NCI-H345 (cell line): Measurements from ENCODE around the gene OLFM2.
"Not testable (repeated sequence)": the region's sequence is repeated elsewhere in the genome, so short reads cannot be mapped to it uniquely, and the experiment has no call there.

Experiments
- DNase-seq: peaks from one replicate; lab custom pipeline; 2025; lab: John Stamatoyannopoulos, UW

Gene OLFM2

DNA sequence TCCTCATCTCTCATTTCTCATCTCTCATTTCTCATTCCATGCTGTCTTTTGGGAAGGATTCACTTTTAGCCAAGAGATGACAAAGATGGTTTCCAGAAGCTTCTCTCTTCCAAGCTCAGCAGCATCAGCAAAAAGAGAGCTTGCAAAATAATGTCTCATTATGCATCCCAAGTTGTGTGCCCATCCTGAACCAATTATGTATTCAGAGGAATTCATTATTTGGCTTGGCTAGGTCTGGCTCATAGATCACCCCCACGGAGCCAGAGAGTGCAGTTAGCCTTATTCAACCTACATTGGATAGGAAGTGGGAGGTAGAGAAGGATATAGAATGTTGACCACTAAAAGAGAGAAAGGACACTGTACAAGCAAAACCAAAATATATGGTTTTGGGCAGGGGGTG, 5.4 kb upstream of the OLFM2 start:
- no peak for DNase-seq

DNA sequence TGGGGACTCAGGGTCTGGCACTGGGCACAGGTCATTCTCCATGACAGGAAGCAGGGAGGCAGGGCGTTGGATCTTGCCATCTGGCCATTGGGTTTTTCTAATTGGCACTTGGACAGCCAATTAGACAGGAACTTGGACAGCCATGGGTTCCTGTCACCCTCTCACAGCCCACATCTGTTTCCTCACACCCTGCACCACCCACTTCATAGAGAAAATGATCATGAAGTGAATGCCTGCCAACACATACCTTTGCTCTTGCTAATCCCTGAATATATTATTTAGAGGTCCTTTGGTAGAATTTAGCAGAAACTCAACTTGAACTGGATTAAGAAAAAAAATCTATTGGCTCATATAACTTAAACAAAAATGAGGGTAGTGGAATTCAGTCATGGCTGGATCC, 4.9 kb upstream of the OLFM2 start:
- DNase-seq: no peak

DNA sequence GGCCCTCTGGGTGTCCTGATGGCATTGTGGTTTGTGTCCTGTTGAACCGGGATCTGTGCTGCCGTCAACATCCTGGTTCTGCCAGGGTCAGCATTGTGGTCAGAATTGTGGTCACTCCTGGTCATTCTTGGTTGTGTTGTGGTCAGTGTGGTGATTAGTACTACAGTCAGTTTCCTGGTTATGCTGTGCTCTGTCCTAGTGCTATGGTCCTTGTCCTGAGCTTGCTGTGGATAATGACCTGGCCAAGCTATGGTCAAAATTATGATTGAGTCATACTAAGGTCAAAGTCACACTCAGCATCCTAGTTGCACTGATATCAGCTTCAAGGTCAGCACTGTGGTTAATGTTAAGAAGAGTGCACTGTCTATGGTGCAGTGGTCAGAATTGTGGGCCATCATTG, 4.5 kb upstream of the OLFM2 start:
- no peak for DNase-seq

DNA sequence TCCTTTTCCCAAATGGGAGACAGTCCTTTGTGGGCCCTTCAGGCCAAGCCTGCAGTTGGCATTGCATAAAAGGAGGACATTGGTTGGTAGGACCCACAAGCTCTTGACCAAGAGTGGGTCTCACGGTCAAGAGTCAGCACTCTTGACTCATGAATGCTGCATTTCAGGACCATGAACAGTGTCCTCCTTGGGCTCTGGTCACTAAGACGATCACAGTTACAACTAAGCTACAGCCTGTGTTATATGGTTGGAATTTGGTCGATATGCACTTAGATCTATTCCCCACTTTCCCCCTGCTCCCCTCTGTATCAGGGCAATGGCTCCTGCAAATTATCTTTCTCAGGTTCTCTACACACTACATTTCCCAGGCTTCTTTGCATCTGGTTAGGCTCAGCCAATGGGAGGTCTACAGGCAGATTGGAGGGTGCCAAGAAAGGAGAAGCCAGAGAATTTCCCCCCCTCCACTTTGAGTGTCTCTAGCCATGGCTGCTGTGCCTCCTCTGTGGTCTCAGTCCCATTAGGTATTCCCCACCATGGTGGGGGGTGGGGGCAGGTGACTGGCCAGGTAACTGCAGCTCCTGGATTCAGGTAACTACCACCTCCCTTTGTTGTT, 3.1 kb upstream of the OLFM2 start:
- no peak for DNase-seq

DNA sequence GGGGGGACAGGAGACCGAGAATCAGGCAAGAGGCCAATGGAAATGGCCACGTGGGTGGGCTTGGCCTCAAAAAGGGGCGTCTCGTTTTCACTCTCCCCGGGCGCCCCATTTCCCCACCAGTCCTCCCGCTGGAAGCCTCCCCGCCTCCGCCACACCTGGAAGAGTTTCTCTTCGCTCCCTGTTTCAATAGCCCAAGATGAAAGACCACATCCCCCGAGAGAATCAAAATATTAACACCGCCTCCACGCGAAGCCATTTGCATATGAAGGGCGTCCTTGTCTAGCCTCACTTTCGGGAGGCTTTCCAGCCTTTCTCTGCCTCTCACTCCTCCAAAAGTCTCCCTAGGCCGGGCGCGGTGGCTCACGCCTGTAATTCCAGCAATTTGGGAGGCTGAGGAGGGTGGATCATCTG, 691 bp upstream of the OLFM2 start:
- DNase-seq: no peak

DNA sequence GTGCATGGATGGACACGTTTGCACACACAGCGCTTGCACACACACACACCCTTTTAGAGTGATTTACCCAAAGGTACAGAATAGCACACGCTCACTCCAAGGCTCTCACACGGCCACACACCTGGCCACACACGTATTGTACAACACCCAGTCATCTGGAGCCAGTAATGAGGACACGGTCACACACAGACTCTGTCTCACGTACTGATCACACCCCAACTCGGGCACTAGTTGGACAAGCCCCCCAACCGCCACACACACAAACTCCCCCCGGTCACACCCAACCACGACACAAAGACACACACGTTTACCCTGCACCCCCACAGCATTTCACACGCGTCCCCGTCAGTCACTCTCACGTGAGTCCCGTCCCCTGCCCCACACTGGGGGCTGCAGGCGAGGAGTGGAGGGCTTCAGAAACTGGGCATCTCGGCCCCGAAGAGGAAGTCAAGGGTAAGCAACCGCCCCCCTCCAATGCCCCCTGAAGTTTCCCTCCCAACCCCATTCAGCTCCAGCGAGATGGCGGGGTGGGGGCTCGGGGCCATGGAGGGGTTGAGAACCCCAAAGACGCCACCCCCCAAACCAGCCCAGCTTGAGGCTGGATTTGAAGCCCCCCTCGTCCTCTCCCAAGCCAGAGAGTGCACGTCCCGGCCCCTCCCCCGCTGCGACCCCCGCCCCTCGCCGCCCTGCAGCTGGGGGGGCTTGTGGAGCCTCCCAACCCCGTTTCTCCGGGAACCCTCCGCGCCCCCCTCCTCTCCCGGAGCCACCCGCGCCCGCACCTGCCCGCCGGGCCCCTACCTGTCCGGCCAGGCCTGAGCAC, 599 bp downstream of the OLFM2 start:
- DNase-seq: no peak

DNA sequence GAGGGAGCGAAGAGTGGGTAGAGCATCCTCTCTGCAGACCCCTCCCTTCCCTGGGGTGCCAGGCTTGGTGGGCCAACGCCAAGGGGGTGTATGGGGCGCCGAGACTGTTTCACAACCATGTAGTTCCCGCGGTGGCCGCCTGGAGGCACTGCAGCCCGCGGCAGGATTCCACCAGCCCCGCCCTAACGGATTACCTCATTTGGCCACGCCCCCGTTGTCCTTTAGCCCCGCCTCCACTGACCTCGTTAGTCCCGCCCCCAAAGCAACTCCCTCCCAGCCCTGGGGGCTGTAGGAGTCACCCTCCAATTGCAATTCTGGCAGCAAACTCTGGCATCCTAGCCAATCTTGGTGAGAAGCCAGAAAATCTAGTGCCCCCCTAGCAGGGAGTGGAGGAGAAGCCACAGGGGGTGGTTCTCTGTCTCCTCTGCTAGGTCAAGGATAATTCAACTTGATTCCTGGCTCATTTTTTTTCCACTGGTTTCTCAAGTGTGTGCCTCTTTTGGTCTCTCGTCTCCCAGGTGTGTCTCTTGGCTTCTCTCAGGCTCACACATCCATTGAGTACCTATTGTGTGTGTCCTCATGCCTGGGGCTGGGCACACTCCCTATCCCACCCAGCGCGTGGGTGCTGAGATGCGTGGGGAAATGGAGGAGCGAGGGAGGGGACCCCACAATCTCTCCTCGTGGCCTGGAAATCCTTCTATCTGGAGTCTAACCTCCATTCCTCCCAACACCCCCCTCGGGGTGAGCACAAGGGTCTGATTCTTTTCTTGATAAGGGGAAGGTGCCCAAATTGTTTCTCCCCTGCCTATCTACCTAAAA, 2.0 kb downstream of the OLFM2 start:
- peak; percentile 47 for DNase-seq

DNA sequence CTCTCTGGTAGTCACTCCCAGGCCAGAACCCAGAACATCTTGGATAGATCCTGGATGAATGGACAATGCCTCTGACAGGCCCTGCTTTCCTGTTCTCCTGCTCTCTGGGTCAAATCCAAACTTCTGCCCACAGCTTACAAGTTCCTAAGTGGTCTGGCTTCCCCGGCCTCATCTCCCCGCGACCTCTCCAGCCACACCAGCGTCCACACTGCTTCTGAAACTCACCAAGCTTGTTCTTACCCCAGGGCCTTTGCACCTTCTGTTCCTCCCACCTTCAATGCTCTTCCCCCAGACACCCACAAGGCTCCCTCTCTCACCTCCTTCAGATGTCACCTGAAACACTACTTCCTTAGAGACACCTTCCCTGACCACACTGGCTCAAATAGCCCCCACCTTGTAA, 3.5 kb downstream of the OLFM2 start:
- DNase-seq: no peak

DNA sequence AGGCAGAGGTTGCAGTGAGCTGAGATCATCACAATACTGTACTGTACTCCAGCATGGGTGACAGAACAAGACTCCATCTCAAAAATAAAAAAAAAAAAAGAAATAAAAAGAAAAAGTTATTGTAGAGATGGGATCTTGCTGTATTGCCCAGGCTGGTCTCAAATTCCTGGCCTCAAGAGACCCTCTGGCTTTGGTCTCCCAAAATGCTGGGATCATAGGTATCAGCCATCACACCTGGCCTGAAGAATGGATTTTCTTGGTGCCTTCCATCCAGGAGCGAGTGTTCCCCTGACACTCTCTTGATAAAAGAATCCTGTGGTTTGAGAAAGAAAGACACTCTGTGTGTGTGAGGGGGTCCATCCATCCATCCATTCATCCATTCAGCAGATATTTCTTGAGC, 4.7 kb downstream of the OLFM2 start:
- no peak for DNase-seq

DNA sequence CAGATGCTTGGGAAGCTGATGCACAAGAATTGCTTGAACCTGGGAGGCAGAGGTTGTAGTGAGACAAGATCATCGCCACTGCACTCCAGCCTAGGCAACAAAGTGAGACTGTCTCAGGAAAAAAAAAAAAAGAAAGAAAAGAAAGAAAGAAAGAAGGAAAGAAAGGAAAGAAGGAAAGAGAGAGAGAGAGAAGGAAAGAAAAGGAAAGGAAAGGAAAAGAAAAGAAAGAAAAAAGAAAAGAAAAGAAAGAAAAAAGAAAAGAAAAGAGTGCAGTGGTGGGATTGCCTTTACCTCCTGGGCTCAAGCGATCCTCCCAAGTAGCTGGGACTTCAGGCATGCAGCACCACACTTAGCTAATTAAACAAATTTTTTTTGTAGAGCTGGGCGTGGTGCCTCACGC, 12.9 kb downstream of the OLFM2 start:
- no peak for DNase-seq

DNA sequence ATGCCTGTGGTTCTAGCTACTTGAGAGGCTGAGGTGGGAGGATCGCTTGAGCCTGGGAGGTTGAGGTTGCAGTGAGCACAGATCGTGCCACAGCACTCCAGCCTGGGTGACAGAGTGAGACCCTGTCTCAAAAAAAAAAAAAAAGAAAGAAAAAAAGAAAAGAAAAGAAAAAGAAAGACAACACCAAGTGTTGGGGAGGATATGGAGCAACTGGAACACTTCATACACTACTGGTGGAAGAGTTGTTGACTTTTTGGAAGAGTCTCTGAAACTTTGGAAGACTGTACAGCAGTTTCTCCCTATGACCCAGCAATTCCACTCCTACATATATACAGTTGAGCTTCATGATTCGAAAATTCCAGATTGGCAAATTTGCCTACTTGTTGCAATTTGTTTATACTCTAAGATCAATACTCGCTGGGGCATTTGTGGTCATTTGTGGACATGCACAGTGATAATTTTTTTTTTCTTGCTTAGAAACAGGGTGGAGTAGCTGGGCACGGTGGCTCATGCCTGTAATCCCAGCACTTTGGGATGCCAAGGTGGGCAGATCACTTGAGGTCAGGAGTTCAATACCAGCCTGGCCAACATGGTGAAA, 13.4 kb downstream of the OLFM2 start:
- not testable (repeated sequence) for DNase-seq

DNA sequence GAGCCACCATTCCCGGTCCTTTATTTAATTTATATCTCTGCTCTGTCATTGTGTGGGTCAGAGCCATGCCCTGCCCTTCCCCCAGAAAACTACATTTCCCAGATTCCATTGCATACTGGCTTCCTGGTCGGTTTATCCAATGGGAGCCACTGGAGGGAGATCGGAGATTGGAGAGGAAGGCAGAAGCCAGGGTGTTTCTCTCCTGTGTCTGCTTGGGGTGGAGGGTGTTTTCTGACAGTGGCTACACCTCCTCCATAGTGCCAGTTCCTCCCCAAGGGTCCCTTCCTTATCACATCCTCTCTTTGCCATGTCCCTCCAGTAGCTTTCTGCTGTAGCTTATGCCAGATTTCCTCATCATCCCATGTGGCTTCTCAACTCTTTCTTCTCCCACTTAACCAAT, 19.0 kb downstream of the OLFM2 start:
- DNase-seq: peak; percentile 8

DNA sequence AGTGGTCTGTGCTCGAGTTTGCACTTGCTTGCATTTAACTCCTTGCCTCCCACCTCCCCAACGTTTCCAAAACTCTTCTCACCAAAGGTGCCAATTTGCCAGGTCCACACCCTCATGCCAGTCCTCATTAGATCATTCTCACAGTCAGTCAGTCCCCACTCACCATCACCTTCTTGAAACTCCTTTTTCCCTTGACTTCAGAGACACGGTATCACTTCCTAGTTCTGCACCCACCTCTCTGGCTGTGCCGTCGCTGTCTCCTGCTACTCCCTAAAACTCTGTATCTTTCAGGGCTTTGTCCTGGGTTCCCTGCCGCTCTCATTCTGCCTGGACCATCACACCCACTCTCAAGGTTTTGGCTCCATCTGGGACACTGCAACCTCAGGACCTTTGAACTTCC, 19.6 kb downstream of the OLFM2 start:
- no peak for DNase-seq

DNA sequence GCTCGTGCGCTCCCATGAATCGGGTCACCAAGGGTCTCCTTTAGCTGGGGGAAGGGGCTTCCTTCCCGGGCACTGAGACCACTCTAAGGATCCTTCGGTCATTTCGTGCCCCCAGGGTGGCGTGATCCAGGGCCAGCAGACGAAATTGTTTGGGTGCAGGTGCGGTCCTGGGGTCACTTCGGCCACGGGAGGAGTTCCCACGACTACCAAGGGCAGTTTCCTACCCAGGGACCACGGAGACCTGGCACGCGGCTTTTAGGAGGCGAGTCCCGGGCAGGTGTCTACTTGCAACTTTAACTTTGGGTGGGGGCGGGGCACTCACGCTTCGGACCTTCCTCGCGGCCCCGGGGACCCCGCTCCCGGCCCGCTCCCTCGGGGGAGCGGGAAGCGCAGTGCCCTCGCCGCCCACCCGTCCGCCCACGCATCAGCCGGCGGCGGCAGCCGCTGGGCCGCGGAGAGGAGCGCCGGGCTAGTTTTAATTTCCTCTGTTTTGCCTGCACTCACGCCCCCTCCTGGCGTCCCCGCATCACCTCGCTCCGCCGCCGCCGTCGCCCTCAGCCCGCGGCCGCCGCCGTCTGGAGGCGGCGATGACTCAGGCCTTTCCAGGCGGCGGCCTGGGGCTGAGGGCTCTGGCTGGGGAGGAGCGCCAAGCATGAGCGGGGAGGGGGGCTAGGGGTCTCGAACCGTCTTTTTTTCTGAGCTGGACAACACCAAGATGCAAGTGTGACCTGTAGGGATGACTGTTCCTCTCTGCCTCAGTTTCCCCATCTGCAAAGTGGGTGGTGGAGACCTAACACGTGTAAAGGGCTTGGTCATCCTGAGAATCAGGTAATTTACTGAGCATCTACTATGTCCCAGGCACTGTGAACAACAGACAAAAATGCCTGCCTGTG, 21.8 kb downstream of the OLFM2 start:
- DNase-seq: peak; percentile 62

DNA sequence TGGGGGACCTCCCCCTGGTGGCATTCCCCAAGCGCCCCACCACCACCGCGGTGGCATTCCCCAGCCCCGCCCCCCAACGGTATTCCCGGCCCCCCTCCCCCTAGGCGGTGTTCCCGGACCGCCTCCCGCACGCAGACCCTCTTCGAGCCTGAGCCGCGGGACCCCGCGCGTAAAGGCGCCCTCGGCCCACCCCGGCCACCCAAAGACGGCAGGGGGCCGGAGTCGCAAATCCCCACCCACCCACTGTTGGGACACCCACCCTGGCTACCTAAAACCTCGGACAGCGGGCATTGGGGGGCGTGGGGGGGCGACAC, 22.4 kb downstream of the OLFM2 start:
- no peak for DNase-seq

DNA sequence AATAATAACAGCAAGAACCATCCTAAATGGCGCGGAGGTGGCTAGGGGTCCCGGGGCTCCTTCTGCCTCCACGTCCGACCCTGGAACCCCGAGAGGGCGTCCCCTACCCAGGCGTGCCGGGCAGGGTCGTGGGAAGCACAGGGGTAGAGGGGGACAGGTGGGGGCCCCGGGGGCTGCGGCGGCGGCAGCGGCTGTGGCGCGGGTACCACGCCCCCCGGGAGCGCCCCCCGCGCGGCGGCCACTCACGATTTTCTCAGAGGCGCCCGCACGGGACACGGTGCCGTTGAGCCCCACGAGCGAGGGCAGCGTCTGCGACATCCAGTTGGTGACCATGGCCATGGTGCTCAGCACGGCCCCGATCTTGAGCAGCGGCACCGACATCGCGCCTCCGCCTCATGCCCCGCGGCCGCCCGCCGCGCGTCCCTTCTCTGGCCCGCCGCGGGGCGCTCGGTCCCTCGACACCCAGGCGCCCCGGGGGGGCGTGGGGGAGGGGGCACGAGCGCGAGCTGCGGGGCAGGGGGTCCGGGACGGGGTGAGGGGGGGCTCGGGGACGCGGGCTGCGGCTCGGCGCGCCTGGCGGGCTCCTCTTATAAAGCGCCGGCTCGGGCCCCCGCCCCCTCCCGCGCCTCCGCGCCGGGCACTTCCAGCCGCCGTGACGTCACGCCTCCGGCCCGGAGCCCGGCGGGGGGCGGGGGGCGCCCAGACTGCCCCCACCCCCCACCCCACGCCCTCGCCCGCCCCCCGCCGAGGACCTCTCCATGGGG, 22.9 kb downstream of the OLFM2 start:
- DNase-seq: no peak

DNA sequence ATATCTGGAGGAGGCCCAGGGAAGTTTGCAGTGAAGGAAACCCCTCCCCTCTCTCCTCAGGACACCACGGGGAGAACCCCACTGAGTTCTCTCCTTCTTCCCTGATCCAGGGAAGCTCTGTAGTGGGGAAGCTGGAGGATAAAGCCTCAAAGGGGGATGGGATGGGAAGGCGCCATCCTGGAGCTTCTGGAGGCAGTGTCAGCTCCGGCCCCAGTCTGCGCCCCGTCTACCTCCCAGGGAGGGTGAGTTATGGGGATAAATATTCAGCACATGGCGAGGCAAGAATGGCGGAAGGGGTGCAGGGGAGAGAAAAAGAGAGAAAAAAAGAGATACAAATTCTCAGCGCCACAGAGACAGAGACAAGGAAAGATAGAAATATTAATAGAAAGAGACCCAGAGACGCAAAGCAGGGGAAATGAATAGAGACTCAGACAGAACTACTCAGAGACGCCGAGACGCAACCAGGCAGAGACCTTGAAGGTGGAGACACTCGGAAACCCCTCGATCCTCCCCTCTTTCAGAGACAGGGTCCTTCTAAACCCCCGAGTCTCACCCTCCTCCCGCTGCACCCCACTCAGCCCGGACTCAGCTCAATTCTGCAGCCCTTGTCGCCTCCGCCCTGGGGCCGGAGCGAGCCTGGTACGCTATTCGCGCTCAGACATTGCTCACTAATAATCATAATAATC, 23.6 kb downstream of the OLFM2 start:
- no peak for DNase-seq

DNA sequence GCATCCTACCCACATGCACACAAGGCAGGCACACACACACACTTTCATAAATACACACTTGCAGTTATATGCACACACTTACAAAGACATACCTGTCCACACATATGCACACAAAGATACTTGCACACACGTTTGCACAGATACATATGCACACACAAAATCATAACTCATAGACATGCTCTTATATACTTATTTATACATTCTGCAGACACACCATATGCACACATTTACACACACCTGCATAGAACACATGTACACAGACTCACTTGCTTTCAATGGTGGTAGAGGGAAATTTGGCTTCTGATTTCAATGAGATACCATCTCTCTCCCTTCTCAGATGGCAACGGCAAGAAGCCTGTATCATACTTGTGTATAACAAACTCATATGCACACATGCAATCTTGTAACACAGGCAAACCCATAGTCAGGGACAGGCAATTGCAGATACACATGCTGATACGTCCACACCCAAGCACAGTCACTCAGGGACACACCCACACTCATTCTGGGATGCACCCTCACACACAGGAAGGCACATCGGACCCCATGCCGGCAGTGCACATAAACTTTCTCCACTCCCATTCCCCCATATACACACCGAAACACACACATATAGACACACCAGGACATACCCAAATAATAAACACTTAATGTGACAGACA, 24.7 kb downstream of the OLFM2 start:
- DNase-seq: no peak

DNA sequence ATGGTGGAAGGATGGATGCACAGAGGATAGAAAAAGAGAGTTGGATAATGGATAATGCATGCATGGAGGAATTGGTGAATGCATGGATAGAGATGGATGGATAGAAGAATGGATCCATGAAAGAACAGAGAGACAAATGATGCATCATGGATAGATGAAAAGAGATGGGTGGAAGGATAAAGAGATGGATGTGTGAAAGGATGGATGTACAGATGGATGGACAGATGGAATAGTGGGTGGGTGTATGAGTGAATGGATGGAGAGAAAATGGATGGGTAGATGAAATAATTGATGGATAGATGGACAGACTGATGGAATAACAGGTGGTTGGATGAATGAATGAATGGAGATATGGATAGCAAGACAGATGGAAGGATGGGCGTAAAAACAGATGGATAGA, 25.7 kb downstream of the OLFM2 start:
- no peak for DNase-seq

DNA sequence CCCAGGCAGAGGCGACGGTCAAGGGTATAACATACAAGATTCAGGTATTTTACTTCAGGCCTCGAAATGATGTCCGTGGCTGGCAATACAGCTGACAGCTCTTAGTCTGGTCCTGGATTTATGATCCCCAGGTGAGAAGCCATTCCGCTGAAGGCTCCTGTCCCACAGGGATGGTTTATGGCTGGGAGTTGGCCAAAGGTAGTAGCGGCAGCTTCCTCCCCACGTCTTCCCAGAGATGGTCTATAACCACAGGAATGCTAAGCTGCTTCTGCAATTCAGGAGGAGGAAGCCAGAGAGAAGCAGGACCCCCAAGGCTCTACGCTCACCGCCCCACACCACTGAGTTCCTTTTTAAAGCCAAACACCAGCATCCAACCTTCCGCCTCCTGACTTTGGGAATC, 27.1 kb downstream of the OLFM2 start:
- no peak for DNase-seq
